Activated CD4-positive, alpha-beta memory T cell treated with anti-CD3 and anti-CD28 coated beads for 36 hours (primary cell): ENCODE data around the gene SLC12A6. TPM values are rescaled to one million over a fixed set of nuclear protein-coding genes. Genes with fewer than 3 reads are reported as not detected.
"Not testable (repeated sequence)": the region's sequence is repeated elsewhere in the genome, so short reads cannot be mapped to it uniquely, and the experiment has no call there.

Source experiments
- CTCF ChIA-PET: fragments of 350-600 bp; sonication (Branson Sonifier 250); formaldehyde crosslinking; loops from one replicate; lab custom pipeline; 2021; ENCODE audit warnings: antibody characterized with exemption, inconsistent platforms; lab: Charles Lee
- POLR2A ChIA-PET: fragments of 350-600 bp; sonication (Branson Sonifier 250); formaldehyde crosslinking; loops from one replicate; lab custom pipeline; 2021; ENCODE audit warnings: antibody characterized with exemption; lab: Charles Lee
- DNase-seq: peaks from one replicate; pipeline ENCODE4 v3.0.0-alpha.2; 2020
- H3K27ac Mint-ChIP-seq: one replicate; pipeline ENCODE4 v1.8.0; 2021; ENCODE audit warnings: mixed read lengths
- H3K27me3 Mint-ChIP-seq: one replicate; pipeline ENCODE4 v1.8.0; 2021; ENCODE audit warnings: mixed read lengths
- H3K36me3 Mint-ChIP-seq: one replicate; pipeline ENCODE4 v1.8.0; 2021; ENCODE audit warnings: mixed read lengths
- H3K4me1 Mint-ChIP-seq: one replicate; pipeline ENCODE4 v1.8.0; 2021; ENCODE audit warnings: low read depth, mixed read lengths
- H3K4me3 Mint-ChIP-seq: one replicate; pipeline ENCODE4 v1.8.0; 2021; ENCODE audit warnings: mild to moderate bottlenecking, mixed read lengths
- H3K9me3 Mint-ChIP-seq: one replicate; pipeline ENCODE4 v1.8.0; 2021; ENCODE audit warnings: mixed read lengths
- intact Hi-C: fragments of 100-400 bp; cut with micrococcal nuclease; formaldehyde crosslinking; loops from one replicate; pipeline ENCODE4 v1.15.1; 2023
- total RNA-seq, 2 experiments: library from RNA; stranded (reverse); gene quantifications; one replicate each; pipeline ENCODE4 v1.2.3, GENCODE V29; 2021

The SLC12A6 gene
- total RNA-seq, 2 experiments from 2014 or later = 18.4 to 18.5 TPM

DNA sequence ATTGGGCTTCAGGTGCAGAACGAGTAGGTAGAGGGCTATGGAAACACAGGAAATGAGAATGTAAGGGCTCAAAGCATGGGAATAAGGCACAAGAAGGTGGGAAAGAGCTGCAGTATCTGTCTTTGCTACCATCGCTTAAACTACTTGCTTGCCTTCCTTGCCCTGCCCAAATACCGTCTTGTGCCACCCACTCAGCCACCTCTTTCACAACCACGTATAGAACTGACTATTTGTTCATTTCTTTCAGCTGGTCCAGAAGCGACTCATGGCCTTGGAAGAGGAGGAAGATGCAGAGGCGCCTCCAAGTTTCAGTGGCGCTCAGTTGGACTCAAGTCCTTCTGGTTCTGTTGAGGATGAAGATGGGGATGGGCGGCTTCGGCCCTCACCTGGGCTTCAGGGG lies 17.7 kb upstream of the SLC12A6 start:
- no peaks in the 10 kb centered on the region for H3K9me3 Mint-ChIP-seq
- H3K27me3 Mint-ChIP-seq = no peaks in the 10 kb centered on the region
- no peak for DNase-seq
- CTCF ChIA-PET = interaction anchor here (2.6 kb wide), 1 partner anchor 12 kb away, joined by 13 read pairs; the partner anchor contains the start of gene LPCAT4
- H3K4me1 Mint-ChIP-seq = no peaks in the 10 kb centered on the region
- no peak overlapping the region for H3K27ac Mint-ChIP-seq
- H3K4me3 Mint-ChIP-seq = no peak overlapping the region
- peaks cover 4% of the 10 kb centered on the region for H3K36me3 Mint-ChIP-seq
- POLR2A ChIA-PET = no interaction called here
- intact Hi-C loops = no loop called here

DNA sequence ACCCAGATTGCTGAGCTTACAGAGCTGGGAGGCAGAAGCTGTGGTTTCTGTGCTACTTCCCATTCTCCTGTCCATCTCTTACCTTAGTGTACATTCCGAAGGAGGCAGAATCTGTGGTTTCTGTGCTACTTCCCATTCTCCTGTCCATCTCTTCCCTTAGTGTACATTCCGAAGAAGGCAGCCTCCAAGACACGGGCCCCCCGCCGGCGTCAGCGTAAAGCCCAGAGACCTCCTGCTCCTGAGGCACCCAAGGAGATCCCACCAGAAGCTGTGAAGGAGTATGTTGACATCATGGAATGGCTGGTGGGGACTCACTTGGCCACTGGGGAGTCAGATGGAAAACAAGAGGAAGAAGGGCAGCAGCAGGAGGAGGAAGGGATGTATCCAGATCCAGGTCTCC lies 16.7 kb upstream of the SLC12A6 start:
- no peaks in the 10 kb centered on the region for H3K4me1 Mint-ChIP-seq

GRCh38 chr15:34353627-34354026 lies 16.0 kb upstream of the SLC12A6 start:
- POLR2A ChIA-PET = interaction anchor here (1.3 kb wide), 1 partner anchor 13 kb away, joined by 3 read pairs; the partner anchor contains the start of gene LPCAT4
- no peak overlapping the region for H3K4me3 Mint-ChIP-seq
- intact Hi-C loops = no loop called here
- H3K27me3 Mint-ChIP-seq = no peaks in the 10 kb centered on the region
- no peaks in the 10 kb centered on the region for H3K9me3 Mint-ChIP-seq
- H3K36me3 Mint-ChIP-seq = peaks cover 4% of the 10 kb centered on the region
- CTCF ChIA-PET = interaction anchor here (2.7 kb wide), 1 partner anchor 11 kb away, joined by 8 read pairs; the partner anchor contains the start of genes NOP10 and NUTM1
- no peak overlapping the region for H3K27ac Mint-ChIP-seq
- no peak for DNase-seq
- no peaks in the 10 kb centered on the region for H3K4me1 Mint-ChIP-seq

More for the DNA sequence above, 16.7 kb upstream of the SLC12A6 start:
- H3K9me3 Mint-ChIP-seq = no peaks in the 10 kb centered on the region
- no peak overlapping the region for H3K4me3 Mint-ChIP-seq
- no peak for DNase-seq
- H3K27me3 Mint-ChIP-seq = no peaks in the 10 kb centered on the region
- H3K36me3 Mint-ChIP-seq = peaks cover 4% of the 10 kb centered on the region
- intact Hi-C loops = no loop called here
- H3K27ac Mint-ChIP-seq = no peak overlapping the region
- ChIA-PET CTCF (interaction anchor here (0.6 to 2.7 kb wide), 4 partner anchors 9 to 201 kb away, joined by 3 to 13 read pairs (median 6); partner anchors contain the start of genes LPCAT4, NOP10 and NUTM1), POLR2A (no interaction called here)

DNA sequence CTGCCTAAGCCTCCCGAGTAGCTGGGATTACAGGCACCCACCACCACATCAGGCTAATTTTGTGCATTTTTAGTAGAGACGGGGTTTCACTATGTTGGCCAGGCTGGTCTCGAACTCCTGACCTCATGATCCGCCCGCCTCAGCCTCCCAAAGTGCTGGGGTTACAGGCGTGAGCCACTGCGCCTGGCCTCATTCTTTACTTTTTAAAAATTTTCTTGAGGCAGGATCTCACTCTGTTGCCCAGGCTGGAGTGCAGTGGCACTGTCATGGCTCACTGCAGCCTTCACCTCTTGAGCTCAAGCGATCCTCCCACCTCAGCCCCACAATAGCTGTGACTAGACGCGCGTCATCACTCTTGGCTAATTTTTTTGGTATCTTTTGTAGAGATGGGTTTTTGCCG lies 15.4 kb upstream of the SLC12A6 start:
- intact Hi-C loops, H3K36me3 Mint-ChIP-seq, H3K27me3 Mint-ChIP-seq, H3K9me3 Mint-ChIP-seq, DNase-seq, H3K4me3 Mint-ChIP-seq, H3K4me1 Mint-ChIP-seq, H3K27ac Mint-ChIP-seq: not testable (repeated sequence)
- CTCF ChIA-PET = interaction anchor here (2.7 kb wide), 1 partner anchor 10 kb away, joined by 8 read pairs; the partner anchor contains the start of genes NOP10 and NUTM1
- POLR2A ChIA-PET = interaction anchor here (1.3 kb wide), 1 partner anchor 14 kb away, joined by 3 read pairs; the partner anchor contains the start of gene LPCAT4

- Mint-ChIP-seq H3K4me3 (no peak overlapping the region), H3K4me1 (no peaks in the 10 kb centered on the region), H3K27ac (no peak overlapping the region), H3K36me3 (no peaks in the 10 kb centered on the region), H3K9me3 (no peaks in the 10 kb centered on the region), H3K27me3 (no peaks in the 10 kb centered on the region)
- no peak for DNase-seq
- intact Hi-C loops = no loop called here
- CTCF ChIA-PET = no interaction called here
- POLR2A ChIA-PET = no interaction called here
These were observed 12.2 kb upstream of the SLC12A6 start for GRCh38 chr15:34349769-34350168.

- POLR2A ChIA-PET = no interaction called here
- Mint-ChIP-seq H3K4me3 (no peak overlapping the region), H3K36me3 (no peaks in the 10 kb centered on the region), H3K27me3 (no peaks in the 10 kb centered on the region), H3K27ac (no peak overlapping the region), H3K9me3 (no peaks in the 10 kb centered on the region), H3K4me1 (no peaks in the 10 kb centered on the region)
- intact Hi-C loops = no loop called here
- CTCF ChIA-PET = no interaction called here
- no peak for DNase-seq
These were observed 11.2 kb upstream of the SLC12A6 start for GRCh38 chr15:34348735-34349300.

- H3K27ac Mint-ChIP-seq = no peak overlapping the region
- H3K9me3 Mint-ChIP-seq = no peaks in the 10 kb centered on the region
- intact Hi-C loops = no loop called here
These were observed 10.5 kb upstream of the SLC12A6 start for GRCh38 chr15:34347951-34348638.

DNA sequence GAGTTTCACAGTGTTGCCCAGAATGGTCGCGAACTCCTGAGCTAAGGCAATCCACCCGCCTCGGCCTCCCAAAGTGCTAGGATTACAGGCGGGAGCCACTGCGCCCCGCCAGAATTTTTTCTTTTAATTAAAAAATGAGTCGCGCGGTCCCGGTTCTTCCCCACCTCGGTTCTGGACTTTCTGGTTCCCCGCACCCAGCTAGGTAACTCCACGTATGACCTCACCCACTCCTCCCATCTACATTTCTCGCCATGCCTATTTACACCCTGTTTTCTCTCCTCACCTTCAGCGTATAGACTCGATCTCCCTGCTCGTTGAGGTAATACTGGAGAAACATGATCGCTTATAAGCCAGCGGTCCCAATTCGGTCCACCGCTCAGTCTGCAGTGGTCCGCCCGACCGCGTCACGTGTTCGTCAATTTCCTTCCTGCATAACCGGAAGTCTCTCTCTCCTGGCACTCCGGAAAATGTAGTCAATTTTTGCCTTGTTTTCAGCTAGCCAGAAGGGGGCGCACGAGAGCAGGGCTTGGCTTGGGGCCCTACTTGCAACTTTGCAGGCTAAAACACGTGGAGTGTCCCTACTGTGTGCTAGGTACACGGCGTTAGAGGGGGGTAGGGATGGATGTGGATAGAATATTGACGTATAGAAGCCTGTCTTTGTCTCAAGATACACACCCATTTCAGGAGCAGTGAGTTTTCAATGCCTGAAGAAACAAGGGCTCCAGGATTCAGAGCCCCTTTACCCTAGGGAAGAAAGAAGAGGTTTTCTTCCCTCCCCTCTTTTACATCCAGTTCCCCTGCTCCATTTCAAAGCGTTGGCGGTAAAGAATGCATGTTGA lies 5.4 kb upstream of the SLC12A6 start, which contains the start of the genes NOP10 and NUTM1:
TSS of gene NOP10 (minus strand) at position 400 of the 839 bp plus-strand sequence. CDS start at position 337, 63 bp downstream.
TSS of gene NUTM1 (plus strand) at position 579 of the 839 bp plus-strand sequence. CDS start 382 bp downstream, outside the sequence.
- POLR2A ChIA-PET = interaction anchor here (1.3 to 2.0 kb wide), 2 partner anchors 14 to 23 kb away, joined by 4 to 14 read pairs; partner anchors contain the start of gene LPCAT4

More at GRCh38 chr15:34347951-34348638, 10.5 kb upstream of the SLC12A6 start:
- ChIA-PET CTCF (no interaction called here), POLR2A (no interaction called here)
- DNase-seq = no peak
- H3K27me3 Mint-ChIP-seq = no peaks in the 10 kb centered on the region
- H3K4me1 Mint-ChIP-seq = no peaks in the 10 kb centered on the region
- H3K36me3 Mint-ChIP-seq = no peaks in the 10 kb centered on the region
- no peak overlapping the region for H3K4me3 Mint-ChIP-seq

GRCh38 chr15:34342213-34342736 lies 4.7 kb upstream of the SLC12A6 start:
- intact Hi-C loops = loop anchor here (5.0 kb wide), 1 partner anchor 95 kb away; the partner anchor contains the start of gene GOLGA8A
- CTCF ChIA-PET = interaction anchor here (0.6 to 3.5 kb wide), 18 partner anchors 11 to 437 kb away, joined by 3 to 47 read pairs (median 4); partner anchors contain the start of genes GOLGA8A, KATNBL1 and LPCAT4
- not testable (repeated sequence) for H3K9me3 Mint-ChIP-seq, H3K4me3 Mint-ChIP-seq, H3K27ac Mint-ChIP-seq, H3K27me3 Mint-ChIP-seq
- Mint-ChIP-seq H3K36me3 (peaks cover 26% of the 10 kb centered on the region), H3K4me1 (peaks cover 29% of the 10 kb centered on the region)
- peak; percentile 41 for DNase-seq
- POLR2A ChIA-PET = interaction anchor here (2.0 kb wide), 1 partner anchor 24 kb away, joined by 14 read pairs; the partner anchor contains the start of gene LPCAT4

More for the DNA sequence above, 5.4 kb upstream of the SLC12A6 start, which contains the start of the genes NOP10 and NUTM1:
- Mint-ChIP-seq H3K9me3 (no peaks in the 10 kb centered on the region), H3K27ac (no peak within 1 kb of the TSS), H3K4me1 (peaks cover 29% of the 10 kb centered on the region), H3K4me3 (no peak within 1 kb of the TSS), H3K36me3 (peaks cover 26% of the 10 kb centered on the region), H3K27me3 (no peaks in the 10 kb centered on the region)
- intact Hi-C loops = loop anchor here (1.0 to 5.0 kb wide), 3 partner anchors 24 to 245 kb away; partner anchors contain the start of genes GOLGA8A and LPCAT4
- DNase-seq = peak; percentile 96
- CTCF ChIA-PET = interaction anchor here (0.6 to 3.5 kb wide), 18 partner anchors 11 to 438 kb away, joined by 3 to 47 read pairs (median 4); partner anchors contain the start of genes GOLGA8A, KATNBL1 and LPCAT4

- POLR2A ChIA-PET = no interaction called here
- intact Hi-C loops = loop anchor here (5.0 kb wide), 1 partner anchor 96 kb away; the partner anchor contains the start of gene GOLGA8A
- Mint-ChIP-seq H3K36me3 (peaks cover 28% of the 10 kb centered on the region), H3K27ac (no peak overlapping the region), H3K9me3 (no peaks in the 10 kb centered on the region), H3K27me3 (no peaks in the 10 kb centered on the region), H3K4me3 (no peak overlapping the region), H3K4me1 (peaks cover 35% of the 10 kb centered on the region)
- CTCF ChIA-PET = interaction anchor here (0.9 to 3.5 kb wide), 4 partner anchors 20 to 29 kb away, joined by 3 to 47 read pairs (median 4); partner anchors contain the start of gene LPCAT4
- DNase-seq = no peak
These were observed 4.0 kb upstream of the SLC12A6 start for GRCh38 chr15:34341381-34342212.
